Retinal pigment epithelial cell (primary cell): ENCODE measurements around the gene ADAMTS8.
A peak's percentile ranks its signal among the peaks of the same experiment; 100 is the strongest.

Experiments used
- DNase-seq: peaks from one replicate; pipeline ENCODE4 v3.0.0-alpha.2; 2010; ENCODE audit warnings: low read depth
- H3K4me3 ChIP-seq: 2 replicates; pipeline ENCODE4 v1.5.1; 2011; ENCODE audit warnings: mild to moderate bottlenecking, low read length, control low read depth, moderate library complexity
- TF ChIP-seq, protein P1 (sequence below): conservative IDR thresholded peaks from 2 replicates; pipeline ENCODE4 v1.5.1; 2011; ENCODE audit warnings: low read depth, low read length, control low read depth, inconsistent platforms

ADAMTS8 gene, protein sequence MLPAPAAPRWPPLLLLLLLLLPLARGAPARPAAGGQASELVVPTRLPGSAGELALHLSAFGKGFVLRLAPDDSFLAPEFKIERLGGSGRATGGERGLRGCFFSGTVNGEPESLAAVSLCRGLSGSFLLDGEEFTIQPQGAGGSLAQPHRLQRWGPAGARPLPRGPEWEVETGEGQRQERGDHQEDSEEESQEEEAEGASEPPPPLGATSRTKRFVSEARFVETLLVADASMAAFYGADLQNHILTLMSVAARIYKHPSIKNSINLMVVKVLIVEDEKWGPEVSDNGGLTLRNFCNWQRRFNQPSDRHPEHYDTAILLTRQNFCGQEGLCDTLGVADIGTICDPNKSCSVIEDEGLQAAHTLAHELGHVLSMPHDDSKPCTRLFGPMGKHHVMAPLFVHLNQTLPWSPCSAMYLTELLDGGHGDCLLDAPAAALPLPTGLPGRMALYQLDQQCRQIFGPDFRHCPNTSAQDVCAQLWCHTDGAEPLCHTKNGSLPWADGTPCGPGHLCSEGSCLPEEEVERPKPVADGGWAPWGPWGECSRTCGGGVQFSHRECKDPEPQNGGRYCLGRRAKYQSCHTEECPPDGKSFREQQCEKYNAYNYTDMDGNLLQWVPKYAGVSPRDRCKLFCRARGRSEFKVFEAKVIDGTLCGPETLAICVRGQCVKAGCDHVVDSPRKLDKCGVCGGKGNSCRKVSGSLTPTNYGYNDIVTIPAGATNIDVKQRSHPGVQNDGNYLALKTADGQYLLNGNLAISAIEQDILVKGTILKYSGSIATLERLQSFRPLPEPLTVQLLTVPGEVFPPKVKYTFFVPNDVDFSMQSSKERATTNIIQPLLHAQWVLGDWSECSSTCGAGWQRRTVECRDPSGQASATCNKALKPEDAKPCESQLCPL

GRCh38 chr11:130428316-130429119, at the start of gene ADAMTS8:
TSS of gene ADAMTS8 (minus strand) at chr11:130428609. CDS start at chr11:130428286, 323 bp downstream.
- TF ChIP-seq, protein P1, sequence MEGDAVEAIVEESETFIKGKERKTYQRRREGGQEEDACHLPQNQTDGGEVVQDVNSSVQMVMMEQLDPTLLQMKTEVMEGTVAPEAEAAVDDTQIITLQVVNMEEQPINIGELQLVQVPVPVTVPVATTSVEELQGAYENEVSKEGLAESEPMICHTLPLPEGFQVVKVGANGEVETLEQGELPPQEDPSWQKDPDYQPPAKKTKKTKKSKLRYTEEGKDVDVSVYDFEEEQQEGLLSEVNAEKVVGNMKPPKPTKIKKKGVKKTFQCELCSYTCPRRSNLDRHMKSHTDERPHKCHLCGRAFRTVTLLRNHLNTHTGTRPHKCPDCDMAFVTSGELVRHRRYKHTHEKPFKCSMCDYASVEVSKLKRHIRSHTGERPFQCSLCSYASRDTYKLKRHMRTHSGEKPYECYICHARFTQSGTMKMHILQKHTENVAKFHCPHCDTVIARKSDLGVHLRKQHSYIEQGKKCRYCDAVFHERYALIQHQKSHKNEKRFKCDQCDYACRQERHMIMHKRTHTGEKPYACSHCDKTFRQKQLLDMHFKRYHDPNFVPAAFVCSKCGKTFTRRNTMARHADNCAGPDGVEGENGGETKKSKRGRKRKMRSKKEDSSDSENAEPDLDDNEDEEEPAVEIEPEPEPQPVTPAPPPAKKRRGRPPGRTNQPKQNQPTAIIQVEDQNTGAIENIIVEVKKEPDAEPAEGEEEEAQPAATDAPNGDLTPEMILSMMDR, result no peak
- DNase-seq, result no peak
- peak within 1 kb of the TSS; percentile 9 for H3K4me3 ChIP-seq

- TF ChIP-seq, protein P1, result no peak
- no peak overlapping the region for H3K4me3 ChIP-seq
- no peak for DNase-seq
These were observed 49.3 kb upstream of the ADAMTS8 start for GRCh38 chr11:130477586-130478203.

GRCh38 chr11:130476922-130477491, 48.6 kb upstream of the ADAMTS8 start:
- TF ChIP-seq, protein P1, result no peak
- H3K4me3 ChIP-seq, result no peak overlapping the region
- no peak for DNase-seq

DNA sequence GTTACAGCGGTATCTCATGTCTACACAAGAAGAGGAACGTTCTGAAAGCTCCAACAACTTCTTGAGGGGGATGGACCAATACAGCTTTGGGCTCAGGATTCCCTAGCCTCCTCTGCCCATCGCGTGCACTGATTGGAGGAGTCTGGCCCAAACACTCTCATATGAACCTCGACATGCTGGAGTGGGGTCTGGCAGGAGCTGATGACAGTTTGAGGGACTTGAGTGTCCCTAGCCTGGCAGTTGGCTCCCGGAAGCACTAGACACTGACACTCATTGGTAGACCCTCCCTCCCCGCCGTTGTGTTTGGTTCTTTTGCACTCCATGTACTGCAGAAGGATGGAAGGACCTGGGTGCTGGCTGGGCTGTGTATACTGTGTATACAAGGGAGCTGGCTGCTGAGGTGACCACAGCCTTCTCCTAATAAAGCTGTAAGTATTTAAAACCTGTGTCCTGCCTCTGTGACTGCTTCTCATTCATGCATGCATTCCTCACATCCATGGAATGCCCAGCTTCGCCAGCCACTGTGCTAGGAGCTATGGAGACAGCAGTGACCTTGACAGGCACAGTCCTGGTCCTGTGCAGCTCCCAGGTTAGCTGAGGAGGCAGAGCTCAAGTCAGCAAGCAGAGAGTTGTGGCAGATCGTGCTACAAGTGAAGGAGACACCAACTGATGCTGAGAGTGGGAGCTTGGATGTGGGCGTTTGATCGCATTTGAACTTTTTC, 48.0 kb upstream of the ADAMTS8 start:
- DNase-seq, result peak; percentile 23
- H3K4me3 ChIP-seq, result no peak overlapping the region
- TF ChIP-seq, protein P1, result no peak

- TF ChIP-seq, protein P1, result no peak
- H3K4me3 ChIP-seq, result no peak overlapping the region
- no peak for DNase-seq
These were observed 47.1 kb upstream of the ADAMTS8 start for GRCh38 chr11:130475426-130476053.
